GM23248 (cell line): ENCODE results near the gene AGFG2. TPM values are rescaled to one million over a fixed set of nuclear protein-coding genes. Genes with fewer than 3 reads are reported as not detected.
"Not testable (repeated sequence)": the region's sequence is repeated elsewhere in the genome, so short reads cannot be mapped to it uniquely, and the experiment has no call there.

Experiments
- DNase-seq: peaks from one replicate; pipeline ENCODE4 v3.0.0-alpha.2; 2015
- H2AFZ ChIP-seq: fragments of 200-600 bp; sonication (generic); 2 replicates; pipeline ENCODE4 v1.6.1; 2016; ENCODE audit warnings: antibody characterized with exemption
- H3F3A ChIP-seq: fragments of 200-600 bp; sonication (generic); 2 replicates; pipeline ENCODE4 v1.6.1; 2016; ENCODE audit warnings: mild to moderate bottlenecking, antibody characterized with exemption, mixed run types; ENCODE audit not compliant: insufficient read depth
- H3K27ac ChIP-seq: fragments of 200-600 bp; sonication (generic); 2 replicates; pipeline ENCODE4 v1.5.1; 2016; ENCODE audit warnings: mild to moderate bottlenecking
- H3K27me3 ChIP-seq: fragments of 200-600 bp; sonication (generic); replicated peaks from 2 replicates; pipeline ENCODE4 v1.6.1; 2016; ENCODE audit warnings: mild to moderate bottlenecking; ENCODE audit not compliant: insufficient read depth
- H3K36me3 ChIP-seq: fragments of 200-600 bp; sonication (generic); 2 replicates; pipeline ENCODE4 v1.6.1; 2016; ENCODE audit warnings: low read depth, mild to moderate bottlenecking
- H3K4me1 ChIP-seq: fragments of 200-600 bp; sonication (generic); 2 replicates; pipeline ENCODE4 v1.6.1; 2016; ENCODE audit warnings: mild to moderate bottlenecking; ENCODE audit not compliant: insufficient read depth
- H3K4me2 ChIP-seq: fragments of 200-600 bp; sonication (generic); one replicate; pipeline ENCODE4 v1.6.1; 2016; ENCODE audit warnings: mild to moderate bottlenecking; ENCODE audit not compliant: unreplicated experiment
- H3K4me3 ChIP-seq: fragments of 200-600 bp; sonication (generic); 2 replicates; pipeline ENCODE4 v1.5.1; 2016; ENCODE audit warnings: mild to moderate bottlenecking
- H3K79me2 ChIP-seq: fragments of 200-600 bp; sonication (generic); 2 replicates; pipeline ENCODE4 v1.6.1; 2016; ENCODE audit warnings: mild to moderate bottlenecking; ENCODE audit not compliant: insufficient read depth
- H3K9ac ChIP-seq: fragments of 200-600 bp; sonication (generic); 2 replicates; pipeline ENCODE4 v1.6.1; 2016; ENCODE audit warnings: mild to moderate bottlenecking
- H3K9me2 ChIP-seq: fragments of 200-600 bp; sonication (generic); 2 replicates; pipeline ENCODE4 v1.6.1; 2016; ENCODE audit warnings: mixed run types, mild to moderate bottlenecking, moderate library complexity; ENCODE audit not compliant: insufficient read depth
- H3K9me3 ChIP-seq: fragments of 200-600 bp; sonication (generic); one replicate; pipeline ENCODE4 v1.6.1; 2017; ENCODE audit warnings: low read depth
- H4K20me1 ChIP-seq: fragments of 200-600 bp; sonication (generic); 2 replicates; pipeline ENCODE4 v1.6.0; 2016; ENCODE audit not compliant: insufficient read depth
- EZH2 ChIP-seq: fragments of 200-600 bp; sonication (generic); IDR thresholded peaks from 2 replicates; pipeline ENCODE4 v1.6.1; 2018; ENCODE audit warnings: antibody characterized with exemption, mild to moderate bottlenecking; ENCODE audit not compliant: insufficient read depth, poor library complexity, severe bottlenecking
- EZH2phosphoT487 ChIP-seq: fragments of 200-600 bp; sonication (generic); IDR thresholded peaks from 2 replicates; pipeline ENCODE4 v1.6.1; 2018; ENCODE audit warnings: antibody characterized with exemption, moderate library complexity, mild to moderate bottlenecking, low read depth; ENCODE audit not compliant: insufficient read depth
- WGBS, 2 experiments: methylation state at CpG; one replicate each; pipeline ENCODE4 v1.1.6; 2015 to 2017; ENCODE audit warnings: low lambda C conversion rate in 2 of 2, low coverage in 1 of 2; ENCODE audit errors: missing lambda C conversion rate in 2 of 2; 5-methylcytosine and 5-hydroxymethylcytosine counted together
- in situ Hi-C: fragments of 300-500 bp; cut with MboI; formaldehyde crosslinking; loops from 2 replicates; pipeline ENCODE4 v1.15.0; 2020
- polyA plus RNA-seq: library from polyadenylated mRNA; unstranded; fragments of >200 nt; fragmentation: Nextera tagmentation; extraction: Ambion mirVana; gene quantifications from 2 replicates; pipeline ENCODE4 v1.2.1, GENCODE V29; 2016
- total RNA-seq: library from RNA; depleted of rRNA; stranded (reverse); fragments of >200 nt; shearing (Covaris generic); gene quantifications from 2 replicates; pipeline ENCODE4 v1.2.3, GENCODE V29; 2014

AGFG2 gene
- total and polyA plus RNA-seq, 2 experiments from 2014 or later = 4.8 to 6.5 TPM

- no peak overlapping the region for H3K9ac ChIP-seq
- in situ Hi-C loops = no loop called here
- no peak overlapping the region for H3K4me3 ChIP-seq
- no peaks in the 10 kb centered on the region for H4K20me1 ChIP-seq
- no peak for DNase-seq
- H3K79me2 ChIP-seq = no peaks in the 10 kb centered on the region
- H3K27ac ChIP-seq = no peak overlapping the region
- H3K4me2 ChIP-seq = no peak overlapping the region
- no peaks in the 10 kb centered on the region for H3K9me2 ChIP-seq
- TF ChIP-seq EZH2 = no peak
- TF ChIP-seq EZH2phosphoT487 = no peak
- no peaks in the 10 kb centered on the region for H3K9me3 ChIP-seq
- peaks cover 22% of the 10 kb centered on the region for H3F3A ChIP-seq
- peaks cover 21% of the 10 kb centered on the region for H3K27me3 ChIP-seq
- WGBS, 2 experiments = 65 to 71% methylated on average over 6 of the region's 6 CpGs
- H3K4me1 ChIP-seq = peaks cover 22% of the 10 kb centered on the region
- H2AFZ ChIP-seq = no peak overlapping the region
- H3K36me3 ChIP-seq = no peaks in the 10 kb centered on the region
Measured at GRCh38 chr7:100519580-100519979, 19.4 kb upstream of the AGFG2 start.

- peaks cover 26% of the 10 kb centered on the region for H3K27me3 ChIP-seq
- H3F3A ChIP-seq = peaks cover 18% of the 10 kb centered on the region
- H2AFZ ChIP-seq = no peak overlapping the region
- WGBS, 2 experiments = 13 to 33% methylated on average over 1 of the region's 1 CpG
- no peak overlapping the region for H3K27ac ChIP-seq
- H3K4me1 ChIP-seq = peaks cover 17% of the 10 kb centered on the region
- no peaks in the 10 kb centered on the region for H3K79me2 ChIP-seq
- no peaks in the 10 kb centered on the region for H3K9me2 ChIP-seq
- in situ Hi-C loops = no loop called here
- no peak overlapping the region for H3K9ac ChIP-seq
- no peak overlapping the region for H3K4me2 ChIP-seq
- H3K9me3 ChIP-seq = no peaks in the 10 kb centered on the region
- TF ChIP-seq EZH2 (no peak), EZH2phosphoT487 (no peak)
- no peaks in the 10 kb centered on the region for H4K20me1 ChIP-seq
- no peak for DNase-seq
- H3K36me3 ChIP-seq = no peaks in the 10 kb centered on the region
- H3K4me3 ChIP-seq = no peak overlapping the region
Measured at GRCh38 chr7:100520138-100520537, 18.9 kb upstream of the AGFG2 start.

- H3K36me3 ChIP-seq = no peaks in the 10 kb centered on the region
- peaks cover 29% of the 10 kb centered on the region for H3K27me3 ChIP-seq
- no peaks in the 10 kb centered on the region for H3K79me2 ChIP-seq
- TF ChIP-seq EZH2 (no peak), EZH2phosphoT487 (no peak)
- H3F3A ChIP-seq = peaks cover 8% of the 10 kb centered on the region
- no peak overlapping the region for H3K4me3 ChIP-seq
- WGBS, 2 experiments = 94 to 97% methylated on average over 2 of the region's 2 CpGs
- H4K20me1 ChIP-seq = no peaks in the 10 kb centered on the region
- peaks cover 8% of the 10 kb centered on the region for H3K4me1 ChIP-seq
- no peak overlapping the region for H3K4me2 ChIP-seq
- H3K27ac ChIP-seq = no peak overlapping the region
- in situ Hi-C loops = no loop called here
- no peak overlapping the region for H3K9ac ChIP-seq
- no peak for DNase-seq
- no peaks in the 10 kb centered on the region for H3K9me2 ChIP-seq
- no peaks in the 10 kb centered on the region for H3K9me3 ChIP-seq
- no peak overlapping the region for H2AFZ ChIP-seq
Measured at GRCh38 chr7:100521076-100521475, 17.9 kb upstream of the AGFG2 start.

GRCh38 chr7:100521909-100522593 lies 17.0 kb upstream of the AGFG2 start:
- H3K27ac ChIP-seq, H2AFZ ChIP-seq, H4K20me1 ChIP-seq, H3K36me3 ChIP-seq, H3K9me3 ChIP-seq, in situ Hi-C loops, H3K9me2 ChIP-seq, H3F3A ChIP-seq, H3K4me3 ChIP-seq, H3K79me2 ChIP-seq, DNase-seq, H3K4me1 ChIP-seq, H3K9ac ChIP-seq, H3K4me2 ChIP-seq: not testable (repeated sequence)
- H3K27me3 ChIP-seq = peaks cover 29% of the 10 kb centered on the region
- WGBS, 2 experiments = 31 to 43% methylated on average over 2 of the region's 3 CpGs

- in situ Hi-C loops, H3K9ac ChIP-seq, H2AFZ ChIP-seq, H4K20me1 ChIP-seq, H3K79me2 ChIP-seq, H3K27ac ChIP-seq, H3K9me3 ChIP-seq, H3K4me2 ChIP-seq, H3K36me3 ChIP-seq, H3K4me3 ChIP-seq, H3K9me2 ChIP-seq, H3K4me1 ChIP-seq, DNase-seq, H3F3A ChIP-seq: not testable (repeated sequence)
- peaks cover 29% of the 10 kb centered on the region for H3K27me3 ChIP-seq
- 60% methylated on average over 30 of the region's 34 CpGs; no CpG with 5 or more reads in 1 of the 2 experiments for WGBS, 2 experiments
Measured at GRCh38 chr7:100523192-100523591, 15.8 kb upstream of the AGFG2 start.

- H3K4me3 ChIP-seq, H4K20me1 ChIP-seq, DNase-seq, H3K9me2 ChIP-seq, H3K36me3 ChIP-seq, H3K27ac ChIP-seq, H3K9me3 ChIP-seq, H3F3A ChIP-seq, in situ Hi-C loops, H3K9ac ChIP-seq, H3K79me2 ChIP-seq, H3K4me2 ChIP-seq, H3K4me1 ChIP-seq, H2AFZ ChIP-seq: not testable (repeated sequence)
- WGBS, 2 experiments = 57 to 63% methylated on average over 11 to 12 of the region's 12 CpGs
- H3K27me3 ChIP-seq = peaks cover 17% of the 10 kb centered on the region
Measured at GRCh38 chr7:100528108-100528866, 10.7 kb upstream of the AGFG2 start.
